ENCODE results near the gene NAA35. TPM values are rescaled to one million over a fixed set of nuclear protein-coding genes. Genes with fewer than 3 reads are reported as not detected.

Gene NAA35
- total and polyA plus RNA-seq, 7 donors: 13.7 to 36.8 (median 25.0) TPM

DNA sequence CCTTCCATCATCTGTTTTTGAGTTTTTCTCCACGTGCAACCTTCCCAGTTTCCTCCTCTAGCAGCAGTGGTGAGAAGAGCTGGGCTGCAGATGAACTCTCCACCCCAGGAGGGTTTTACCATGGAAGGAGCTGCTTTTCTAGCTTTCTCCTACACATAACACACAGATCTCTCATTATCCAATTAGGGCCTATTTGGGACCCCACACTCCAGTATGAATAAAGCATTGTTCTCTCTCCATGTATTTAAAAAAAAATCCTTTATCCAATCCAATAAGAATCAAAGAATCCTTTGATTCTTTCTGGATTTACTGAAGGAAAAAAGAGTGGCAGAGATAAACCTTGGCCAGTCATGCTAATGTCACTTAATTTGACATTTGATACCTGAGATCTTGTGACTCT, 31.6 kb upstream of the NAA35 start:
- no peaks in the 10 kb centered on the region for H3K4me1 ChIP-seq
- no peak overlapping the region for H3K4me3 ChIP-seq
- H3K9me3 ChIP-seq: no peaks in the 10 kb centered on the region
- H3K27me3 ChIP-seq (ENCODE audit: insufficient read depth in 3 of 3, low read length in 2 of 3): no peaks in the 10 kb centered on the region
- intact Hi-C loops (cut with DNase I): no loop called here
- DNase-seq: no peak
- 41 to 64% (median 50%) methylated on average over 1 of the region's 1 CpG for WGBS, 3 donors
- H3K27ac ChIP-seq: no peak overlapping the region
- no peak for ATAC-seq
- peaks cover 0 to 7% of the 10 kb centered on the region in 2 donors for H3K36me3 ChIP-seq (ENCODE audit: insufficient read depth in 1 of 2, low read depth in 1 of 2)
- TF ChIP-seq CTCF (IDR thresholded peaks at IDR 0.05): no peak

- Histone ChIP-seq H3K4me1 (no peaks in the 10 kb centered on the region), H3K27ac (no peak overlapping the region), H3K9me3 (no peaks in the 10 kb centered on the region), H3K36me3 (ENCODE audit: insufficient read depth in 1 of 2, low read depth in 1 of 2) (no peaks in the 10 kb centered on the region), H3K4me3 (no peak overlapping the region), H3K27me3 (ENCODE audit: insufficient read depth in 3 of 3, low read length in 2 of 3) (no peaks in the 10 kb centered on the region)
- no peak for TF ChIP-seq CTCF (IDR thresholded peaks at IDR 0.05)
- no peak for DNase-seq
- ATAC-seq: no peak
- intact Hi-C loops (cut with DNase I): no loop called here
Measured at GRCh38 chr9:85914108-85914507, 26.8 kb upstream of the NAA35 start.

DNA sequence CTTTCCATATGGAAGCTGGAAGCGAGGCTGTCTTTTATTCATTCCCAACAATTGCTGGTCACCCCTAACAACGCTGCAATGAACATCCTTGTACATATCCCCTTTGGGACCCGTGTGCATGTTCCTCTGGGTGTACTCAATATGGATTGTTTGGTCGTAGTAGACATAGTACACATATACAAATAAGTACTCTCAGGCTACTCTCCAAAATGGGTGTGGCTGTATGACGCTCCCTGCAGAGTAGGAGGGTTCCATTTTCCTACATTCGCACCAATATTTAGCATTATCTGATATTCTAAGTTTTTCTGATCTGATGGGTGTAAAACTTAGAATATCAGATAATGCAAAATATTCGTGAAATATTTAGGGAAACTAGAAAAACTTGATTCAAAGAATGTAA, 23.2 kb upstream of the NAA35 start:
- intact Hi-C loops (cut with DNase I): no loop called here
- H3K4me1 ChIP-seq: no peaks in the 10 kb centered on the region
- 84 to 88% (median 84%) methylated on average over 7 of the region's 7 CpGs for WGBS, 3 donors
- no peaks in the 10 kb centered on the region for H3K36me3 ChIP-seq (ENCODE audit: insufficient read depth in 1 of 2, low read depth in 1 of 2)
- TF ChIP-seq CTCF (IDR thresholded peaks at IDR 0.05): no peak
- ATAC-seq (no peak), DNase-seq (no peak)
- H3K27ac ChIP-seq: no peak overlapping the region
- no peaks in the 10 kb centered on the region for H3K27me3 ChIP-seq (ENCODE audit: insufficient read depth in 3 of 3, low read length in 2 of 3)
- no peak overlapping the region for H3K4me3 ChIP-seq
- no peaks in the 10 kb centered on the region for H3K9me3 ChIP-seq

DNA sequence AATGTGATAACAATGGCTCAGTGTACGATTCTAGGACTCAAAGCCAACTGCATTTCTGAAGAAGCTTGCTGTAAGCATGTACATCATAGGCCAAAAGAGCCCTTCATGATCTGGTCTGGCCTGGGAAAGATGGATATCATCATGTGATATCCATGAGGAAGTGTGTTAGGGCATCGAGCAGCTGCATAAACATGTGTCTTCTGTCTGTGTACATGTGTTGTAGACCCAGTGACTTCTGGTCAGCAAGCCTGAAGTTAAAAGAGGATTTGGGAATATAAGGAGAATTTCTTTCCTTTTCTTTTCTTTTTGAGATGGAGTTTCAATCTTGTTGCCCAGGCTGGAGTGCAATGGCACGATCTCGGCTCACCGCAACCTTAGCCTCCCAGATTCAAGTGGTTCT, 15.5 kb upstream of the NAA35 start:
- no peak for TF ChIP-seq CTCF (IDR thresholded peaks at IDR 0.05)
- intact Hi-C loops (cut with DNase I): no loop called here
- H3K4me3 ChIP-seq: no peak overlapping the region
- no peaks in the 10 kb centered on the region for H3K27me3 ChIP-seq (ENCODE audit: insufficient read depth in 3 of 3, low read length in 2 of 3)
- H3K36me3 ChIP-seq (ENCODE audit: insufficient read depth in 1 of 2, low read depth in 1 of 2): no peaks in the 10 kb centered on the region
- ATAC-seq: no peak
- no peaks in the 10 kb centered on the region for H3K9me3 ChIP-seq
- no peaks in the 10 kb centered on the region for H3K4me1 ChIP-seq
- H3K27ac ChIP-seq: no peak overlapping the region
- no peak for DNase-seq
- 82 to 88% (median 85%) methylated on average over 5 of the region's 5 CpGs for WGBS, 3 donors

- ATAC-seq: no peak
- Histone ChIP-seq H3K27ac (no peak overlapping the region), H3K4me3 (no peak overlapping the region), H3K27me3 (ENCODE audit: insufficient read depth in 3 of 3, low read length in 2 of 3) (no peaks in the 10 kb centered on the region), H3K36me3 (ENCODE audit: insufficient read depth in 1 of 2, low read depth in 1 of 2) (no peaks in the 10 kb centered on the region), H3K9me3 (no peaks in the 10 kb centered on the region), H3K4me1 (no peaks in the 10 kb centered on the region)
- no peak for DNase-seq
- 69 to 77% (median 69%) methylated on average over 2 of the region's 2 CpGs for WGBS, 3 donors
- no peak for TF ChIP-seq CTCF (IDR thresholded peaks at IDR 0.05)
- intact Hi-C loops (cut with DNase I): no loop called here
Measured at GRCh38 chr9:85927076-85927475, 13.9 kb upstream of the NAA35 start.
